GM12891 (cell line): Measurements from ENCODE around the gene NPSR1.

Experiments
- POLR2A ChIP-seq: IDR thresholded peaks from 2 replicates; pipeline ENCODE4 v1.6.1; 2011; ENCODE audit warnings: low read depth, low read length, control low read depth
- POLR2AphosphoS5 ChIP-seq: IDR thresholded peaks from 2 replicates; pipeline ENCODE4 v1.6.1; 2011; ENCODE audit warnings: low read depth, low read length, control low read depth
- SPI1 ChIP-seq: IDR thresholded peaks from 2 replicates; pipeline ENCODE4 v1.6.1; 2011; ENCODE audit warnings: low read depth, low read length, control low read depth
- TAF1 ChIP-seq: IDR thresholded peaks from 2 replicates; pipeline ENCODE4 v1.6.1; 2011; ENCODE audit warnings: low read depth, low read length, control low read depth

GRCh38 chr7:34757570-34758110, 99.6 kb downstream of the NPSR1 start:
- TF ChIP-seq POLR2A = no peak
- no peak for TF ChIP-seq TAF1
- no peak for TF ChIP-seq POLR2AphosphoS5
- no peak for TF ChIP-seq SPI1
